Upper lobe of left lung (tissue), 4 donors: ENCODE data around the gene CPLX1.

Source experiments
- CTCF ChIP-seq, 6 experiments: fragments of 450-650 bp in 4 of 6; fragments of 200-600 bp in 2 of 6; sonication (generic) in 2 of 6; IDR thresholded peaks; one replicate each; pipeline ENCODE4 v1.5.1; 2016 to 2019; ENCODE audit warnings: antibody characterized with exemption in 6 of 6
- POLR2A ChIP-seq, 4 donors: fragments of 450-650 bp; IDR thresholded peaks; one replicate each; pipeline ENCODE4 v1.5.1; 2016 to 2017; ENCODE audit warnings: antibody characterized with exemption in 4 of 4, mild to moderate bottlenecking in 2 of 4
- POLR2AphosphoS5 ChIP-seq, 2 donors: sonication (generic); formaldehyde crosslinking; IDR thresholded peaks; one replicate each; pipeline ENCODE4 v1.5.1; 2017; ENCODE audit warnings: antibody characterized with exemption in 2 of 2

GRCh38 chr4:740011-740410, 85.9 kb downstream of the CPLX1 start:
- TF ChIP-seq CTCF (IDR thresholded peaks at IDR 0.05) (no peak), POLR2A (IDR thresholded peaks at IDR 0.05) (no peak), POLR2AphosphoS5 (IDR thresholded peaks at IDR 0.05) (no peak)
